AML-193 (cell line): Measurements from ENCODE around the gene TMEM201.

ENCODE experiments used
- DNase-seq, 2 experiments: peaks; one replicate each; lab custom pipeline; 2025; lab: John Stamatoyannopoulos, UW

TMEM201 gene

DNA sequence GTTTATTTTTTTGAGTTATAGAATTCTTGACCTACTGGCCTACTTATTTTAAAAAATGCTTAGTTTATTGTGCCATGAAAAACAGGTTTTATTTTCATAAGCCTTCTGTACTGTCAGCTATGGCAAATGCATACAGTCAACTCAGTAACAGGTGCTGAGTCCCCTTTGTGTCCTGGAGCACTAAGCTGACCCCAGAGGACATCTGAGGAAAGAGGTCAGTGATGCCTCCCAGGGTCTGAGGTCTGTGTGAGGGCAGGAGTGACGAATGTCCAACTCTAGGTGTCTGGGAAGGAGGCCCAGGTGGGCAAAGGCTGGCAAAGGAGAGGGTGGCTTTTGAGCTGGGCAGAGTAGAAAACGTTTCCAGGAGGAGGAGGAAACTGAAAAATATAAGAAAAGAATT is 7.8 kb upstream of the TMEM201 start:
- no peak for DNase-seq

DNA sequence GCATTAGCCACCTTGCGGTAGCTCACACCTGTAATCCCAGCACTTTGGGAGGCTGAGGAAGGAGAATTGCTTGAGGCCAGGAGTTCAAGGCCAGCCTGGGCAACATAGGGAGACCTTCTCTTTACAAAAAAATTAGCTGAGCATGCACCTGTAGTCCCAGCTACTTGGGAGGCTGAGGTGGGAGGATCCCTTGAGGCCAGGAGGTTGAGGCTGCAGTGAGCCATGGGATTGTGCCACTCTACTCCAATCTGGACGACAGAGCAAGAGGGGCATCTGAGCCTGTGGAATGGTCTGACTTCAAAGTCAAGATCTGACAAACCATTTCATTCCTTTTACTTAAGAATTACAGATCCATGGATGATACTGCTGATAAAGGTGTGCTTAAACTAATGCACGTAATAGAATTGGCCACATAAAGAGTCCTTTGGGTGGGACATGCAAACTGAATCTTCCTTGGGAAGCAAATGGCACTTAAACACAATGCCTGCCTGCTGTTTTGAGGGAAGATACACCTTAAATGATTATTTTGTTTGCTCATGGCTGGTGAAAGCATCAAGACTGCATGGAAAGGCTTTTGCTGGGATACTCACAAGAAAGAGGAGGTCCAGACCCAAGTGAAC is 2.5 kb upstream of the TMEM201 start:
- no peak for DNase-seq

DNA sequence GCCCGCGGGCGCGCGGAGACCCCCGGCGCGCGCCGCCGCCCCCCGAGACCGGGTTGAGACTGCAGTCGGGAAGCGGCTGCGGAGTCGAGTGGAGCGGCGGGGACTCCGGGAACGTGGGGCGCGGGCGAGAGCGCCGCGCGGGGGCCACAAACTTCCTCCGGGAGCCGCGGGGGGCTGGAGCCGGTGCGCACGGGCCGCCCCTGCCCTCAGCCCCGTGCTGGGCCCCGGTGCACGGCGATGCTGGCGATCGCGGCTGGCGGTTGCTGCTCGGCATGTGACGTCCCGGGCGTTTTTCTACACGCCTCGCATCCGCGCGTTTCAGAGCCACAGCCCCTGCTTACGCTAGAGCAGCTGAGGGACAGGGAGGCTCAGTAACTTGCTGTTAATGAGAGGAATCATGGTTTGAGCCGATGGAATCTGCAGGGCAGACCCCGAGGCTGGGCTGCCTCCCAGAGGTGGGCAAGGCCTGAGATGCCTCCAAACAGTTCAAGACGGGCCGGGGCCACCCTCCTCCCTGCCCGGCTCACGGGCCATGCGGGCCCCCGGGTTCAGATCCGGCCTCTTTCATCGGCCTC is 520 bp downstream of the TMEM201 start:
- DNase-seq: no peak

DNA sequence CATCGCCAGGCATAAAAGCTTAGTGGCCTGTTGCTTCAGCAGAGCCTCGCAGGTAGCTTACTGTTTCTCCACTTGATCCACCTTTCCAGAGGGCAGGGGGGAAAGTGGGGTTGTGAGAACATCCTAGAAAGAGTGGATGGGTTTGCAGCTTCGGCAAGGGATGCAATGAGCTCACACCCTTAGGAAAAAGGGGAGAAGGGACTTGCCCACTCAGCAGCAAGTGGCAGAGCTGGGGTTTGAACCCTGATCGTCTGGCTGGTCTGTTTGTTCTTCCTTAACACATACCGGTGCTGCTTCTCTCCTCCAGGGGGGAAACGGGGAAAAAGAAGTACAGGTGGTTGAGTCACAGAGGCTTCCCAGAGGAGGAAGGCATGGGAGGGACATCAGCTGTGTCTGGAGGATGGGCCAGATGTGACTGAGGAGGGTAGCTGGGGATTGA is 1.0 kb downstream of the TMEM201 start:
- no peak for DNase-seq

DNA sequence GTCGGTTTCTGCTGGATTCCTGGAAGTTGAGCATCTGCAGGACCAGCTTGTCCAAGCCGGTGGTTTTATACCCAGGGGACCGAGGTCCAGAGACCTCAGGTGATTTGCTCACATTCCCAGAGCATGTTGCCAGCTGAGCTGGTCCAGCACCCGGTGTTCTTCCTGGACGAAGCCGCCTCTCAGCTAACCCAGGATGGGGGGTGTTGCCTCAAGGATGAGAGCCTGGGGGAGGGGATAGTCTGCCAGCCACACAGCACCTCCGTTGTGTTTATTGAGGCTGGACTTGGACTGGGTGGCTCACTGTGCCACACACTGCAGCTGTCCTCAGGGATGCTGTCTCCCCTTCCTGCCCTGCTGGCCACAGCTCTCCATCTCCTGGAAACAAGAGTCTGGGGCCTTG is 1.5 kb downstream of the TMEM201 start:
- no peak for DNase-seq

DNA sequence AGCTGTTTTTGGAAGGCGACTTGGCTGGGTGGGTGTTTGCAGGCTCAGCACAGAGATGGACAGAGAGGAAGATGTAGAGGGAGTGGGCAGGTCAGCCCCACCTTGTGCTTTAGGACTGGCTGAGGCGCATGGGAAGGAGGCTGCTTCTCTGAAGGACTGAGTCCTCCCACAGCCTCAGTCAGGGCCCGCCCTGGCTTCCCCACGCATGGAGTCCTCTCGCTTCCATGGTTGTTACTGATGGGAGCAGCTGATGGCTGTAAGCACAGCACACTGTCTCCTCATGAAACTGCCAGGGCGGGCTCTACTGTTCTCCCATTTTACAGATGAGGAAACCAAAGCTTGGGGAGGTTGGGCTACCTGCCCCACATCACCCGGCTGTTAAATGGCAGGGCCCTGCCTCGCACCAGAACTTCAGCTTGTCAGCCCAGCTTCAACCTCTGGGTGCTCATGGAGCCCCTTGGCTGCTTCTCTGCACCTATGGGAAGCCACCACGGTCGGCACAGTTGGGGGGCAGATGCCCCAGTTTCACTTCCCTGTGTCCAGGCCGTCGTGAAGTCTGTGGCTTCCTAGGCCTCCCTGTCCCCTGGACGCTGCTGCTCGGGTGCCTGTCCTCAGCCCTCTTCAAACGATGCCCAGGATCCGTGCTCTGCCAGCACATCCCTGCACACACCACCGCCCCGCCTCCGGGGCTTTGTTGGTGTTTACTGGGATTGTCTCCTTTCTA is 2.4 kb downstream of the TMEM201 start:
- DNase-seq: no peak

DNA sequence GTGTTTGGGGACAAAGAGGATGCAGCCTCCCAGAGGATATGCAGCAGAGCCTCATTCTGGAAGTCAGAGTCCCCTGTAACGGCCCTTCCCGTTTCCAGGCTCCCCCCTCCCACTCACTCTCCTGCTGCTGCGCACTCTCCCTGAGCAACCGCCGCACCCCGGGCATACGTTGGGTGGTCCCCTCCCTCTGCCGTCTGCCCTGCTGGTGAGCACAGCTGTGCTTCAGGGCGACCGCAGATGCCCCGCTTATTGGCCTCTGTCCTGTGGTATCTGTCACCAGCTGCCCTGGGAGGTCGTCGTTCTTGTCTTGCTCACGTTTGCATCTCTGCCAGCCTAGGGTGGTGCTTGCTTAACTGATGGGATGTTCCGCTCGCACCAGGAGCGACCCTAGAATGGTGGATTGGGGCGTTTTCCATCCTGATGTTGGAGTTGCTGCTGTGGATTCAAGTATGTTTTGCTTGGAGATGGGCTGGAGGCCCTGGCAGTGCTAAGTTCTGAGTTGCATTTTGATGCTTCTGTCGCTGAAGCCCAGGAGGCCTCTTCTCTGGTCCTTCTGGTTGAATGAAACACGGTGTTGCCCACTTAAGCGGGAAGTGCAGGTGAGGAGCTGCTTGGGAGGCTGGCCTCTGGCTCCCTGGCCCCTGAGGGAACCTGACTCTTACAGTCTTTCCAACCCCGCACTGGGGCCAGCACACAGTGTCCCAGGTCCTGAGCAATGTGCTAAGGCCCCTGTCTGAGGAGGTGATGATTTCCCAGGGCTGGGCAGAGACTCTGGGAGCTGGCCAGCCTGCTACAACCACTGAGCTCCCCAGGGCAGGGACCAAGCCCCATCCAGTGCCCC is 3.2 kb downstream of the TMEM201 start:
- DNase-seq: no peak

DNA sequence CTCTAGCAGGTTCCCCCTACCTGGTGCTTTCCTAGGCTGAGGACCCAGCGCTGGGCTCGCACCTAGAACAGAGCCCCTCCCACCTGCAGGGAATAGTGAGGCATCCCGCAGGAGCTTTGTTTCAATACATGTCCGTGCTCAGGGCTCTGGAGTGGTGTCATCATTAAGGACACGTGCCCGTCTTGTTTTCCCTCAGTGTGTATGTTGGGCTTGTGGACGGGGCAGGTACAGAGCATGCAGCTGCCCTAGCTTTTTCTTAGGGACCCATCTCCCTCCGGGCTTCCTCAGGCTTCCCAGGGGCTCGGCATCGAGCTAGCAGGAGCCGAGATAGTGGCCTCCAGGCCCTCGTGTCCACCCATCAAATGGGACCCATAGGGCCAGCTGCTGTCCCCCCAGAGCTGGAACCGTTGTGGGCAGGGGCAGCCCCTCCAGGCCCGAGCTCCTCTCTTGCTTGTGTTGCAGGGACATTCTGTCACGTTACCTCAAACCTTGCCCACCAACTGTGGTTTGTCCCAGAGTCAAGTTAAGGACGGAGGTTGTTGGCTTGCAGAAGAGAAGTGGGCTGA is 3.9 kb downstream of the TMEM201 start:
- no peak for DNase-seq

DNA sequence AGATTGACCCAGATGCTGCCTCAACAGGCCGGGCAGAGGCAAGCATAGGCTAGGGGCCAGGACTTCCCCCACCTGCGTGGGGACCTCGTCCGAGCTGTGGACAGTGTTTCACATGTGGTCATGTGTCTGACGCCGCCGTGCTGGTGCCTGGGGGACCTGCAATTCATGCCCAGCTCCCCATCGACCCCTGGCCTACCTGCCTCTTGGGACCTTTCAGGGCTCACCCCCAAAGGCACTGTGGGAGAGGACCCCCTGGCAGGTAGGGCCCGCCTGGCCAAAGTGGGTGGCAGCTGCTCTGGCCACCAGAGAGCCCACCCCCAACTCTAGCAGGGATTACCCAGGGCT is 4.4 kb downstream of the TMEM201 start:
- DNase-seq: no peak

DNA sequence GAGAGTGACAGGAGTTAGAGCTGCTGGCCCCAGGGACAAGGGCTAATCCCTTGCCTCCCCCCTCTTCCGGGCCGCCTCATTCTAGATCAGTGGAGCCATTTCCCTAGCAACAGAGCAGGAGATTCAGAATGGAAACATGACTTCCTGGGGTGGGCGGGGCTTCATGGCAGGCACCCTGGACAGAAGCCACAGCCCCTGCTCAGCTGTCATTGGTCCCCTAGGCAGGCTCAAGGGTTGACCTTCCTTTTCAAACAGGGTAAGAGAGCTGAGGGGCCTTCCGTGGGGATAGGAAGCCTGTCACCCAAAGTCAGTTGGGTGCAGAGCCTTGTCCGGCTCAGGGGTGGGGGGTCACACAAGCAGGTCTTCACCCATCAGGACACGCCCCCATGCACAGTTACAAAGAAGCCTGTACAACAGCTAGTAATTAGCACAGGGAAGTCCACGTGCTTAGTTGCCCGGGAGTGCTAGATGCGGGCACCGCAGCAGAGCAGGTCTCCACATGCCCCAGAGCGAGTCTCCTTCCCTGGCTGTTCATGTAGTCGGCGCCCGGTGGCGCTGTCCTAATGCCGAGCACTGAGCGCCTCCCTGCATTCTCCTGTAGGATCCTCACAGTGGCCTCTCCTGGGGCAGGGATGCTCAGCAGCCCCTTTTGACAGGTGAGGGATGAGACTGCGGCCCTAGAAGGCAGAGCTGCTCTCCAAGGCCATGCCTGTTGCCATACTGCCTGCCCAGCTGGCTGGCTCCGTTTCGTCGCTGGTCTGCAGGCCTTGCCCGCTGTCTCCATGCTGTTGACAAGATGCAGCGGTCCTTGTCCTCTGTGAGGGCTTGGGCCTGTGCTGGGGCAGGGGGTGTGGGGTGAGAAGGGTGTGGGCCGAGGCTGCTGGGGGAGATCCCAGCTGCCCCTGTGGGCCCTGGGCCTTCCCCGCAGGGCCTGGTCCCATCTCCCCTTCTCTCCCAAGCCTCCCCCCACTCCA is 5.1 kb downstream of the TMEM201 start:
- DNase-seq: peak; percentile 86 to 91

DNA sequence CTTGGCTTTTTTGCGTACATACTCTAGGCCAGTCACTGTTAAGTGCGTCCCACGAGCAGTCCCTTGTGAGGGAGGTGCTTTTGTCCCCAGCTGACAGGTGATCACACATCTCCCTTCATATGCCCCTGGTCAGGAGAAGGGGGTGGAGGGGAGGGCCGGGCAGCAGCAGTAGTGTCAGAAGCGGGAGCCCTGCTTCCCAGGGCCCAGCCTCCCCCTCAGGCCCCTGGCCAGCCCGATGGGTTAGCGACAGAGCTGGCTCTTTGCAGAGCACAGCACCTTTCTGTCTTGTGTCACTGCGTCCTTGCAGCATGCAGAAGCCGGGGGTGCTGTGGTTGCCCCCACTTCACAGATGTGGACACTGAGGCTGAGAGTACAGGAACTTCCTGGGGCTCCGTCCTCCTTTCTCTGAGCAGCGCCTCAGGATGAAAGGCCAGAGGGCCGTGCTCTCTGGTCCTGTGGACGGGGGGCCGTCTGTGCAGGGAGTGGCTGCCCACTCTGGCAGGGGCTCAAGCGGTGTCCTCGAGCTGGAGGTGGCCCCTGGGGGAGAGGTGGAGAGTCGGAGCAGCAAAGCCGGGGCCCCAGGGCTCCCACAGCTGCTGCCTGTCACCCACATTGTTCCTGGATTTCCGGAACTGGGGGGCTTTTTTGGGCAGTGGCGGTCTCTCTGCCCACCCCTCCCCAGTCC is 5.9 kb downstream of the TMEM201 start:
- no peak for DNase-seq

DNA sequence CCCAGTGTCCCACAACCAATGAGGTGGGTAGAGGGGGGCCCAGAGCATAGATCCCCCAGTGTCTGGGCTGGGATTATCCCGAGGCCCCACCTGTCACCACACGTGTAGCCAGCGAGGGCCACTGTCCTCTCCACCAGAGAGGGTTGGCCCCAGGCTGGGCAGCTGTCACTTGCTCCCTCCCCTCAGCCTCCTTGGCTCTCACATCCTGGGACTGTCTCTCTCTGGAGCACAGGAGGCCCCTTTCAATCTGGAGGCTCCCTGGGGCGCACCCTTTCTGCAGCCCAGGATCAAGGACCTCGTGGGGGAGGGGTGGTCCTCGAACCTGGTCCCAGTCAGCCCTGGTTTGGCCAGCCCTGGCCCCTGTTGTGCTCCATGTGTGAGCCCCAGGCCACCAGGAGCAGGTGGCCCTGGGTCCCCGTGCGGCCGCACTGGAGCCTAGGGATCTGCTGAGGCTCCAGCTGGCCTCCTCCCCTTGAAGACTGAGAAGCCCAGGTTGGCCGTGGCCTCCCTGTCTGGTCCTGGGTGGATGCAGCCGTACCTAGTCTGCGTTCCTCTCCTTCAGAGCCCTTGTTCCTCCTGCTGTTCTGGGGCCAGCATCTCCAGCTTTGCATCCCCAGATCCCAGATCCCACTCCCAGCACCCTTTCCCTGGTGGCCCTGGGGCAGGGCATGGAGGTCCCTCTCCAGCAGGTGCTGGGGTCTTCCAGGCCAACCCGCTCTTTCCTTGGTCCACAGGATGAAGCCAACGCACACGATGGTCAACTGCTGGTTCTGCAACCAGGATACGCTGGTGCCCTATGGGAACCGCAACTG is 6.7 kb downstream of the TMEM201 start:
- DNase-seq: no peak

DNA sequence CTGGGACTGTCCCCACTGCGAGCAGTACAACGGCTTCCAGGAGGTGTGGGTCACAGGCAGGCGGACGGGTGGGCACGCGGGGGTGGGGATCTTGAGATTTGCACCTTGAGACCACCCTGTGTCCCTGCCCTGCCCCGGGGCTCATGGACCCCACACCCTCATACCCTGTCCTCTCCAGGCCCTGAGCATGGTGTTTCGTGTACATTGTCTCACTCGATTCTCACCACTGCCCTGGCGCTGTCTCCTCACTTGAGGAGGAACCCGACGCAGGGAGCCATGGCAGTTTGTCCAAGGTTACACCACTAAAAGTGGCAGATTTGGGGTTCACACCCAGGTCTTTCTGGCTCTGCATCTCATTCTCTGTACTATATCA is 7.2 kb downstream of the TMEM201 start:
- no peak for DNase-seq

DNA sequence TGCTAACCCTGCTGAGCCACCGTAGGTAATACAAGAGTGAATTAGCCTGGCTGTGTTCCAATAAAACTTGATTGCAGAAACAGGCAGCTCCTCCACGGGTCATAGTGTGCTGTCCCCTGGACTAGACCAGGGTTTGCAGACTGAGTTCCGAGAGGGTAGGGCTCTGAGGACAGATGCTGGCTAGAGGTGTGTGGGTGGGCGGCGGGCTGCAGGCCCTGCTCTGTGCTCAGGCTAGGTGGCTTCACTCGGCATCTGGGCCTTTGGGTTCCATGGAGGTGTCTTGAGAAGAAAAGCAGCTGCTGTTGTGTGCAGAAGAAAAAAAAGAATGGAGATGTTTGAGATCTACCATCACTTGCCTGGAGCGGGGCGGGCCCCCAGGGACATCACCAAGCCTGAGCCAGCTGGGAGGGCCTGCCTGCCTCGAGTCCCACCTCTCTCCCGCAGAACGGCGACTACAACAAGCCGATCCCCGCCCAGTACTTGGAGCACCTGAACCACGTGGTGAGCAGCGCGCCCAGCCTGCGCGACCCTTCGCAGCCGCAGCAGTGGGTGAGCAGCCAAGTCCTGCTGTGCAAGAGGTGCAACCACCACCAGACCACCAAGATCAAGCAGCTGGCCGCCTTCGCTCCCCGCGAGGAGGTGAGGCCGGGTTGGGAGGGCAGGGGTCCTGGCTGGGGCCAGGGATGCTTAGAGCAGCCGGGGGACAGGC is 7.9 kb downstream of the TMEM201 start:
- DNase-seq: no peak

DNA sequence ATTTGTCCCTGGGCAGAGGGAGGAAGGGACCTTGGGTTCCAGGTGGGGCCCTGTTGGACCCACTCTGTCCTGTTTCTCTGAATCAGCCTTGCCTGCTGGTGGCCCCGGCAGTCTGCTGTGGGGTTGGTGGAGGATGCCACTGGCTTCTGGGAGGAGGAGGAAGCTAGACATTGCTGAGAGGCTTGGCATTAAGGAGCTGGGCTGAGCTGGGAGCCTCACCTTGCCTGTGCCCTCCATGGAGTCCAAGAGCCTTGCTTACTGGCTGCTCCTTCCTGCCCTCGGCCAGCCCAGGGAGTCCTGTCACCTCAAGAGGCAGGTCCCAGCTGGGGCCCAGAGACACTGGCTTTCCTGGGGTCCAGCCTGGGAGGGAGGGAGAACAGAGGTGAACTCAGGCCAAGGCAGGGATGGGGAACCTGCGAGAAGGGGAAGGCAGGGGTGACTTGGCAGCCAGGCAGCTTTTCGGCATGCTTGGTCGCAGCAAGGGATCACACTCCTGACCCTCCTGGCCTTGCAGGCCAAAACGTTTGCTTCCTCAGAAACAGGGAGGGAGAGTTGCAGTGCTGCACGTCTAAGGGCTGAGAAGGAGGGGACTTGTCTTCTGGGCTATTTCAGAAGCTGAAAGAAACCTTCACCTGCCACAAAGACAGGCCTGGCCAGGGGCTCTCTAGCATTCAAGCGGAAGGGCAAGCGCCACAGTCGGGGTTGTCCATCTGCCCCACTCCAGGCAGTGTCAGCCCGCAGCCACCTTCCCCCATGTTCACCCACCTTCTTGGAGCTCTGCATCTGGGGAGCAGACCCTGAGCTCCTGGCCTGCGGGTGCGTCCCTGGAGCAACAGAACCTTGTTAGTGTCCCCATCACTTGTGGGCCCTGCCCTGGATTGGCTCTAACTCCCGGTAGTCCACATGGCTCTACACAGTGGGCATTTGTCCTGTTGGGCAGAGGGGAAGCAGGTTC is 8.9 kb downstream of the TMEM201 start:
- no peak for DNase-seq

DNA sequence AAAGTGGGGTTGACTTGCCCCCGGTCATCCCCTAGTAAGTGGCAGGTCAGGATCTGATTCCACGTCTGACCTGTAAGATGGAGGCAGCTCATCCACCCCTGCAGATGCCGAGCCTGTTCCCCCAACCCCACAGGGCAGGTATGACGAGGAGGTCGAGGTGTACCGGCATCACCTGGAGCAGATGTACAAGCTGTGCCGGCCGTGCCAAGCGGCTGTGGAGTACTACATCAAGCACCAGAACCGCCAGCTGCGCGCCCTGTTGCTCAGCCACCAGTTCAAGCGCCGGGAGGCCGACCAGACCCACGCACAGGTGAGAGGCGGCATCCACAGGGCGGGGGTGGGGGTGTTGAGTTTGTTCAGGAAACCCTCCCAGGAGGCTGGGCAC is 9.6 kb downstream of the TMEM201 start:
- DNase-seq: no peak

DNA sequence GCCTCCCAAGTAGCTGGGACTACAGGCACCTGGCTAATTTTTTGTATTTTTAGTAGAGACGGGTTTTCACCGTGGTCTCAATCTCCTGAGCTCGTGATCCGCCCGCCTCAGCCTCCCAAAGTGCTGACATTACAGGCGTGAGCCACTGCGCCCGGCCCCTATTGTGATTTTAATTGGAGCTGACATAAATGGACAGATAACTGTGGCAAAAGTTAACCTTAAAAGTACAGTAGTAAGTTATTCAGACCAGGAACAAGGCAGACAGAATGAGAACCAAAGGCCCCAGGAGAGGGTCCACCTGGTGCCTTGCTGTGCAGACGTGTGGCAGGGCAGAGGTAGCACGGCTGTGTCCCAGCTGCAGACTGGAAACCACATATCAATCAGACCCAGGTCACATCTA is 11.0 kb downstream of the TMEM201 start:
- no peak for DNase-seq
